ENCODE data around the gene CCL2. TPM values are rescaled to one million over a fixed set of nuclear protein-coding genes. Genes with fewer than 3 reads are reported as not detected.

CCL2 gene
- total RNA-seq, 1 donor from 2014 or later = 7.0 TPM

- H3K9me3 Mint-ChIP-seq = no peaks in the 10 kb centered on the region
- no peaks in the 10 kb centered on the region for H3K36me3 Mint-ChIP-seq
- Histone ChIP-seq H3K79me2 (ENCODE audit: low read depth) (no peaks in the 10 kb centered on the region), H3K27me3 (no peaks in the 10 kb centered on the region), H3K4me3 (no peak overlapping the region), H3K9me3 (ENCODE audit: low read depth) (no peaks in the 10 kb centered on the region), H3K36me3 (no peaks in the 10 kb centered on the region), H2AFZ (replicated peaks) (no peak overlapping the region), H3K9ac (no peak overlapping the region), H4K20me1 (ENCODE audit: low read depth) (no peaks in the 10 kb centered on the region), H3K4me2 (no peak overlapping the region), H3K4me1 (no peaks in the 10 kb centered on the region), H3K27ac (no peak overlapping the region), H3F3A (ENCODE audit: low read depth) (no peaks in the 10 kb centered on the region)
- peaks cover 12% of the 10 kb centered on the region for H3K27me3 Mint-ChIP-seq (ENCODE audit: insufficient read depth, low read depth)
- H3K27ac Mint-ChIP-seq = no peak overlapping the region
- H3K4me1 Mint-ChIP-seq = no peaks in the 10 kb centered on the region
- TF ChIP-seq CTCF (IDR thresholded peaks at IDR 0.05) (no peak), EZH2phosphoT487 (IDR thresholded peaks at IDR 0.05) (no peak), EZH2 (IDR thresholded peaks at IDR 0.05) (no peak)
- no peak for DNase-seq (ENCODE audit: low spot score)
- H3K4me3 Mint-ChIP-seq = no peak overlapping the region
Observed at GRCh38 chr17:34305606-34306005, 50.5 kb downstream of the CCL2 start.

- Histone ChIP-seq H2AFZ (replicated peaks) (no peak overlapping the region), H3K27me3 (no peaks in the 10 kb centered on the region), H4K20me1 (ENCODE audit: low read depth) (no peaks in the 10 kb centered on the region), H3K36me3 (no peaks in the 10 kb centered on the region), H3F3A (ENCODE audit: low read depth) (no peaks in the 10 kb centered on the region), H3K9ac (no peak overlapping the region), H3K4me1 (no peaks in the 10 kb centered on the region), H3K4me3 (no peak overlapping the region), H3K9me3 (ENCODE audit: low read depth) (no peaks in the 10 kb centered on the region), H3K27ac (no peak overlapping the region), H3K4me2 (no peak overlapping the region), H3K79me2 (ENCODE audit: low read depth) (no peaks in the 10 kb centered on the region)
- Mint-ChIP-seq H3K27me3 (ENCODE audit: insufficient read depth, low read depth) (peaks cover 12% of the 10 kb centered on the region), H3K4me1 (no peaks in the 10 kb centered on the region), H3K9me3 (no peaks in the 10 kb centered on the region), H3K36me3 (no peaks in the 10 kb centered on the region), H3K27ac (no peak overlapping the region), H3K4me3 (no peak overlapping the region)
- peak; percentile 35 for DNase-seq (ENCODE audit: low spot score)
- TF ChIP-seq EZH2 (IDR thresholded peaks at IDR 0.05) = no peak
- peak; percentile 56 for TF ChIP-seq CTCF (IDR thresholded peaks at IDR 0.05)
Observed at GRCh38 chr17:34306466-34306865, 51.4 kb downstream of the CCL2 start.

Other genes starting within 250 kb of the CCL2 start
- not detected in 2 replicates for gene CCL7, start 14.9 kb downstream of the CCL2 start, total RNA-seq (ENCODE audit: low replicate concordance)
- gene CCL11, start 30.5 kb downstream of the CCL2 start, total RNA-seq (ENCODE audit: low replicate concordance) = not detected in 2 replicates
- gene CCL8, start 64.2 kb downstream of the CCL2 start, total RNA-seq (ENCODE audit: low replicate concordance) = not detected in 2 replicates
- gene CCL13, start 101.2 kb downstream of the CCL2 start, total RNA-seq (ENCODE audit: low replicate concordance) = not detected in 2 replicates
- gene CCL1, start 107.9 kb downstream of the CCL2 start, total RNA-seq (ENCODE audit: low replicate concordance) = not detected in 2 replicates

Measured in neural progenitor cell (in vitro differentiated cells).